ENCODE results near the gene MICA. TPM values are rescaled to one million over a fixed set of nuclear protein-coding genes. Genes with fewer than 3 reads are reported as not detected.

The MICA gene
- total RNA-seq, 1 donor from 2014 or later: 12.4 TPM

- intact Hi-C loops (cut with micrococcal nuclease): no loop called here
Observed at GRCh38 chr6:31452859-31453258, 49.5 kb downstream of the MICA start.

GRCh38 chr6:31453259-31453658 lies 49.9 kb downstream of the MICA start:
- intact Hi-C loops (cut with micrococcal nuclease): no loop called here

GRCh38 chr6:31459864-31460263 lies 56.5 kb downstream of the MICA start:
- intact Hi-C loops (cut with micrococcal nuclease): loop anchor here (10.0 kb wide), 1 partner anchor 715 kb away; the partner anchor contains the start of genes AGPAT1 and RNF5

- intact Hi-C loops (cut with micrococcal nuclease): loop anchor here (10.0 kb wide), 1 partner anchor 714 kb away; the partner anchor contains the start of genes AGPAT1 and RNF5
Observed at GRCh38 chr6:31460361-31461025, 57.1 kb downstream of the MICA start.

GRCh38 chr6:31462026-31462963 lies 58.9 kb downstream of the MICA start:
- intact Hi-C loops (cut with micrococcal nuclease): loop anchor here (2.0 to 10.0 kb wide), 3 partner anchors 31 to 713 kb away; partner anchors contain the start of genes AGPAT1 and RNF5

GRCh38 chr6:31462964-31463870 lies 59.8 kb downstream of the MICA start:
- intact Hi-C loops (cut with micrococcal nuclease): loop anchor here (1.0 to 10.0 kb wide), 4 partner anchors 30 to 712 kb away; partner anchors contain the start of genes AGPAT1 and RNF5

GRCh38 chr6:31464252-31465184 lies 61.1 kb downstream of the MICA start:
- intact Hi-C loops (cut with micrococcal nuclease): loop anchor here (10.0 kb wide), 1 partner anchor 710 kb away; the partner anchor contains the start of genes AGPAT1 and RNF5

Other genes with a start within 250 kb of the MICA start
- gene CCHCR1, start 245.8 kb upstream of the MICA start, total RNA-seq: 36.5 and 42.4 TPM in 2 replicates
- gene TCF19, start 245.0 kb upstream of the MICA start, total RNA-seq: 67.2 and 67.6 TPM in 2 replicates
- gene POU5F1, start 232.9 kb upstream of the MICA start, total RNA-seq: not detected in 2 replicates
- gene HLA-C, start 131.5 kb upstream of the MICA start, total RNA-seq: 1,723 and 1,765 TPM in 2 replicates
- gene HLA-B, start 46.4 kb upstream of the MICA start, total RNA-seq: 6,139 and 6,208 TPM in 2 replicates
- gene MICB, start 94.5 kb downstream of the MICA start, total RNA-seq: 55.3 and 58.5 TPM in 2 replicates
- gene MCCD1, start 125.4 kb downstream of the MICA start, total RNA-seq: not detected in 2 replicates
- gene DDX39B, start 138.4 kb downstream of the MICA start, total RNA-seq: 422 and 431 TPM in 2 replicates
- gene ATP6V1G2, start 143.0 kb downstream of the MICA start, total RNA-seq: 1.2 and 1.4 TPM in 2 replicates
- gene NFKBIL1, start 144.0 kb downstream of the MICA start, total RNA-seq: 14.5 and 16.4 TPM in 2 replicates
- 204 and 212 TPM in 2 replicates for gene LTA, start 168.7 kb downstream of the MICA start, total RNA-seq
- gene TNF, start 172.0 kb downstream of the MICA start, total RNA-seq: 171 and 172 TPM in 2 replicates
- gene LTB, start 178.8 kb downstream of the MICA start, total RNA-seq: 2,430 and 2,468 TPM in 2 replicates
- gene LST1, start 182.7 kb downstream of the MICA start, total RNA-seq: 149 and 171 TPM in 2 replicates
- gene NCR3, start 189.4 kb downstream of the MICA start, total RNA-seq: 48.5 and 52.7 TPM in 2 replicates
- gene AIF1, start 211.6 kb downstream of the MICA start, total RNA-seq: 47.7 and 54.0 TPM in 2 replicates
- gene PRRC2A, start 217.1 kb downstream of the MICA start, total RNA-seq: 230 and 237 TPM in 2 replicates
- gene BAG6, start 249.1 kb downstream of the MICA start, total RNA-seq: 262 and 284 TPM in 2 replicates

All from T-helper 1 cell treated with Interleukin-12 subunit alpha and Interleukin-12 subunit beta and Interleukin-4 antibody, amounts not matched to agents 30 ng/mL and 1 ng/mL, for 36 hours (primary cell).